Subcutaneous abdominal adipose tissue (tissue), 5 donors: ENCODE measurements around the gene ADGRE3.

Source experiments
- H3K27ac ChIP-seq: one replicate; pipeline ENCODE4 v1.7.0; 2013; ENCODE audit warnings: low read depth, mild to moderate bottlenecking, inconsistent platforms, low read length, moderate library complexity
- H3K27me3 ChIP-seq, 5 donors: one replicate each; pipeline ENCODE4 v1.7.0; 2013; ENCODE audit warnings: low read length in 5 of 5, inconsistent platforms in 1 of 5; ENCODE audit not compliant: control insufficient read depth in 5 of 5, insufficient read depth in 4 of 5
- H3K36me3 ChIP-seq, 5 donors: one replicate each; pipeline ENCODE4 v1.7.0; 2013; ENCODE audit warnings: low read length in 5 of 5; ENCODE audit not compliant: control insufficient read depth in 5 of 5, insufficient read depth in 5 of 5
- H3K4me1 ChIP-seq, 5 donors: one replicate each; pipeline ENCODE4 v1.7.0; 2013; ENCODE audit warnings: low read length in 5 of 5, mild to moderate bottlenecking in 3 of 5, moderate library complexity in 1 of 5; ENCODE audit not compliant: control insufficient read depth in 5 of 5, insufficient read depth in 5 of 5
- H3K4me3 ChIP-seq, 5 donors: one replicate each; pipeline ENCODE4 v1.7.0; 2013; ENCODE audit warnings: low read length in 5 of 5, low read depth in 1 of 5
- H3K9ac ChIP-seq, 5 donors: one replicate each; pipeline ENCODE4 v1.7.0; 2013; ENCODE audit warnings: low read length in 5 of 5, mild to moderate bottlenecking in 4 of 5, moderate library complexity in 3 of 5
- H3K9me3 ChIP-seq, 5 donors: one replicate each; pipeline ENCODE4 v1.7.0; 2013; ENCODE audit warnings: low read length in 5 of 5; ENCODE audit not compliant: control insufficient read depth in 5 of 5
- donor health status: healthy.
- donor health status: healthy.
- donor health status: healthy.
- donor health status: healthy.
- donor health status: healthy.

The ADGRE3 gene

GRCh38 chr19:14694641-14695266, 20.1 kb upstream of the ADGRE3 start:
- Histone ChIP-seq H3K4me1 (peaks cover 3 to 15% (median 14%) of the 10 kb centered on the region in 5 donors), H3K27ac (no peak overlapping the region), H3K36me3 (peaks cover 6 to 55% (median 49%) of the 10 kb centered on the region in 5 donors), H3K9ac (no peak overlapping the region), H3K4me3 (no peak overlapping the region), H3K9me3 (no peaks in the 10 kb centered on the region), H3K27me3 (no peaks in the 10 kb centered on the region)

- Histone ChIP-seq H3K9ac (peak within 1 kb of the TSS; percentile 52 to 97 (median 89)), H3K36me3 (peaks cover 0 to 14% (median 11%) of the 10 kb centered on the region in 5 donors), H3K4me1 (peaks cover 3 to 22% (median 18%) of the 10 kb centered on the region in 5 donors), H3K27me3 (no peaks in the 10 kb centered on the region), H3K4me3 (peak within 1 kb of the TSS; percentile 77 to 96 (median 88)), H3K27ac (peak within 1 kb of the TSS; percentile 84), H3K9me3 (no peaks in the 10 kb centered on the region)
These were observed 15.2 kb upstream of the ADGRE3 start, which contains the start of gene ZNF333 for GRCh38 chr19:14689598-14690503. ZNF333 (plus strand) TSS chr19:14690048; CDS start chr19:14693492, 3,444 bp downstream.

GRCh38 chr19:14686411-14686810, 11.8 kb upstream of the ADGRE3 start:
- Histone ChIP-seq H3K36me3 (no peaks in the 10 kb centered on the region), H3K9me3 (no peaks in the 10 kb centered on the region), H3K27me3 (no peaks in the 10 kb centered on the region), H3K9ac (no peak overlapping the region), H3K27ac (no peak overlapping the region), H3K4me3 (no peak overlapping the region), H3K4me1 (peaks cover 3 to 18% (median 14%) of the 10 kb centered on the region in 5 donors)

GRCh38 chr19:14683439-14683838, 8.8 kb upstream of the ADGRE3 start:
- H3K4me3 ChIP-seq: no peak overlapping the region
- no peaks in the 10 kb centered on the region for H3K4me1 ChIP-seq
- no peak overlapping the region for H3K9ac ChIP-seq
- H3K36me3 ChIP-seq: no peaks in the 10 kb centered on the region
- H3K9me3 ChIP-seq: no peaks in the 10 kb centered on the region
- no peak overlapping the region for H3K27ac ChIP-seq
- no peaks in the 10 kb centered on the region for H3K27me3 ChIP-seq

- Histone ChIP-seq H3K4me3 (no peak overlapping the region), H3K27ac (no peak overlapping the region), H3K4me1 (no peaks in the 10 kb centered on the region), H3K27me3 (peaks cover 0 to under 1% (median 0%) of the 10 kb centered on the region in 5 donors), H3K36me3 (no peaks in the 10 kb centered on the region), H3K9ac (no peak overlapping the region), H3K9me3 (no peaks in the 10 kb centered on the region)
These were observed 7.4 kb upstream of the ADGRE3 start for GRCh38 chr19:14682084-14682483.

GRCh38 chr19:14678199-14678598, 3.6 kb upstream of the ADGRE3 start:
- Histone ChIP-seq H3K27me3 (peaks cover 0 to 9% (median 0%) of the 10 kb centered on the region in 5 donors), H3K36me3 (no peaks in the 10 kb centered on the region), H3K9ac (no peak overlapping the region), H3K27ac (no peak overlapping the region), H3K9me3 (no peaks in the 10 kb centered on the region), H3K4me1 (no peaks in the 10 kb centered on the region), H3K4me3 (no peak overlapping the region)

GRCh38 chr19:14677464-14677863, 2.8 kb upstream of the ADGRE3 start:
- Histone ChIP-seq H3K27ac (no peak overlapping the region), H3K9ac (no peak overlapping the region), H3K36me3 (no peaks in the 10 kb centered on the region), H3K4me3 (no peak overlapping the region), H3K4me1 (peaks cover 0 to 3% (median 1%) of the 10 kb centered on the region in 5 donors), H3K27me3 (peaks cover 0 to 9% (median 0%) of the 10 kb centered on the region in 5 donors), H3K9me3 (no peaks in the 10 kb centered on the region)

GRCh38 chr19:14676762-14677161, 2.1 kb upstream of the ADGRE3 start:
- Histone ChIP-seq H3K4me3 (no peak overlapping the region), H3K9me3 (no peaks in the 10 kb centered on the region), H3K4me1 (peaks cover 0 to 10% (median 8%) of the 10 kb centered on the region in 5 donors), H3K9ac (no peak overlapping the region), H3K27me3 (peaks cover 0 to 9% (median 0%) of the 10 kb centered on the region in 5 donors), H3K36me3 (no peaks in the 10 kb centered on the region), H3K27ac (no peak overlapping the region)

- Histone ChIP-seq H3K27ac (no peak overlapping the region), H3K27me3 (peaks cover 0 to 9% (median 3%) of the 10 kb centered on the region in 5 donors), H3K4me1 (peaks cover 0 to 14% (median 8%) of the 10 kb centered on the region in 5 donors), H3K9ac (no peak overlapping the region), H3K9me3 (peaks cover 0 to 11% (median 8%) of the 10 kb centered on the region in 5 donors), H3K36me3 (no peaks in the 10 kb centered on the region), H3K4me3 (no peak overlapping the region)
These were observed 1.6 kb downstream of the ADGRE3 start for GRCh38 chr19:14673088-14673487.
